D721Med (cell line): ENCODE results near the gene SPAG16.
A peak's percentile ranks its signal among the peaks of the same experiment; 100 is the strongest.

Experiments used
- DNase-seq: peaks from one replicate; pipeline ENCODE4 v3.0.0; 2011; ENCODE audit warnings: low spot score; ENCODE audit not compliant: insufficient read length
- FAIRE-seq: peaks from 2 replicates; lab custom pipeline; 2011; peaks lifted over from hg19 to GRCh38; lab: Jason Lieb, UNC
- CTCF ChIP-seq: IDR thresholded peaks from 2 replicates; pipeline ENCODE4 v1.5.1; 2012; ENCODE audit warnings: mild to moderate bottlenecking, control low read depth; ENCODE audit not compliant: insufficient read depth; ENCODE audit errors: missing control alignments

Gene SPAG16

GRCh38 chr2:214077727-214078126 lies 793.5 kb downstream of the SPAG16 start:
- DNase-seq (no peak), FAIRE-seq (no peak)

GRCh38 chr2:214079032-214079431 lies 794.8 kb downstream of the SPAG16 start:
- TF ChIP-seq CTCF, result peak; percentile 12
- FAIRE-seq (no peak), DNase-seq (no peak)

More at GRCh38 chr2:214077727-214078126, 793.5 kb downstream of the SPAG16 start:
- TF ChIP-seq CTCF, result no peak

GRCh38 chr2:214088536-214088935 lies 804.3 kb downstream of the SPAG16 start:
- FAIRE-seq, result no peak
- TF ChIP-seq CTCF, result no peak
- no peak for DNase-seq

- TF ChIP-seq CTCF, result no peak
- FAIRE-seq (no peak), DNase-seq (no peak)
Measured at GRCh38 chr2:214096208-214096715, 812.0 kb downstream of the SPAG16 start.

- FAIRE-seq (no peak), DNase-seq (no peak)
- TF ChIP-seq CTCF, result no peak
Measured at GRCh38 chr2:214098811-214099210, 814.5 kb downstream of the SPAG16 start.

- TF ChIP-seq CTCF, result no peak
Measured at GRCh38 chr2:214100488-214100887, 816.2 kb downstream of the SPAG16 start.

GRCh38 chr2:214103276-214104001 lies 819.2 kb downstream of the SPAG16 start:
- TF ChIP-seq CTCF, result no peak
- FAIRE-seq (no peak), DNase-seq (no peak)

More at GRCh38 chr2:214100488-214100887, 816.2 kb downstream of the SPAG16 start:
- FAIRE-seq, result no peak
- DNase-seq, result no peak
